ENCODE data around the gene DIAPH2. TPM values are rescaled to one million over a fixed set of nuclear protein-coding genes. Genes with fewer than 3 reads are reported as not detected.

DIAPH2 gene
- polyA plus RNA-seq, 1 donor = 9.5 TPM

DNA sequence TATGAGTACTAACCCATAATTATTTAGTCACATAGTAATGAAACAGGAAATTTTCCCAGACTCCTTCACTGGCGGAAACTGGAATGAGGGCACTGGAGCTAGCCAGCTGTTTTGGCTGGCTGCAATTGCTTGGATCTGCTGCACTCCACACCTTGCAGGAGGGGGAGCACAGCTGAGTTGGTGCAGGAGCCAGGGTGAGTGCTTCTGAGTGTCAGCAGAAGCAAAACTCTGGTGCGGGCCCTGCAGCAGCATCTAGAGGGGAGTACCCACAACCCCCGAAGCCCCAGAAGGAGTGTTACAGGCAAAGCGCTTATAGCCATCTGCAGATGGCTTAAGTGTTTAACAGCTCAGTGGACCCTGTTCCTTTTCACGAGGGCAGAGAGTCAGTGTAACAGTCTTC is 295.1 kb downstream of the DIAPH2 start:
- peak; percentile 14 for DNase-seq

- DNase-seq = no peak
These were observed 297.5 kb downstream of the DIAPH2 start for GRCh38 chrX:96982161-96982560.

GRCh38 chrX:96984538-96984937 is 299.9 kb downstream of the DIAPH2 start:
- no peak for DNase-seq

DNA sequence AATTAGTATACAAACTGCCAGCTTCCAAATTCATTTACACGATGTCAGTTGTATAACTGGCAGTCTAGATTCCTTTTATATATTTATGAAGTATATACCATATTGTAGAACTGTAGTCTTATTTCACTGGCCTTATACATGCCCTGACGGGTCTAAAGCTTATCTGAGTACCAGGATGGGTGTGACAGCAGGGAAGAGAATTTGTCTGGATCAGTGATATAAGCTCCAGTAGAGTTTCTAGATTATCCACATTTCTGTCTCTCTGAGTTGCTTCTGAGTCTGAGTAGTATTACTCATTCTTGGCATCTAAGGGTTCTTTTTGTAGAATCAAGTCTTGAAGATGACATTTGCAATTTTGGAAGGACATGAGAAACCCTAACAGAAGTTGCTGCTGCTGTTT is 300.4 kb downstream of the DIAPH2 start:
- no peak for DNase-seq

GRCh38 chrX:96987228-96987627 is 302.6 kb downstream of the DIAPH2 start:
- DNase-seq = no peak

DNA sequence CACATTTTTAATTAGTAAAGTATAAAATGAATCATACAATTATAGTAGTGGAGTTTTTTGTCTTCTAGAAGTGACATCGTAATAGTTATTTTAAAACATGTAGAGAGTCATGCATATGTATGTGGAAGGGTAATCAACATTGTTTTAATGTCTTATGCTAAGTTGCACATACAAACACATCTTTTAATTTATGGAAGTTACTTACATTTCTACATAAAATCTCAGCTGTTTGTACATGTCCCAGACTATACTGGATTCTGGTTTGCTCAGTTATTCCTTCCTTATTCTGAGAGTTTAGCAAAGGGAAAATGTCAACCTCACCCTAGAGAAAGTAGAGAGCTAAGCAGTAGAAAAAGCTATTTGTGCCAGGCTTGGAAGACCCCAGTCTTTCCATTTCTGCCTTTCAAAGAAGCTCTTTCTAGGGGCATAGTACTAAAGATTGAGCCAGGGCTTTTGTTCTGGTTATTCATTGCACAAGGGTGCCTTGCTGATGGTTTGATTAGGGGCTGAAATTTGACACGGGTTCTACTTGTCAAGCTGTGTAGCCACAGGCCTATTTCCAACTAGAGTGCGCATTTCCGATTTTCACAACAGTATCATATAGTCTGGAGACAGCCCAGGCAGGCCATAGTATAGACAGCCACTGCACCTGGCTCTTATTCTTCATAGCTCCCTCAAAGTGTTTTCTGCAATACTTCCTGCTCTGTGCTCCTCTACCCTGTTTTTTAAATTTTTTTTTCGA is 305.4 kb downstream of the DIAPH2 start:
- no peak for DNase-seq

DNA sequence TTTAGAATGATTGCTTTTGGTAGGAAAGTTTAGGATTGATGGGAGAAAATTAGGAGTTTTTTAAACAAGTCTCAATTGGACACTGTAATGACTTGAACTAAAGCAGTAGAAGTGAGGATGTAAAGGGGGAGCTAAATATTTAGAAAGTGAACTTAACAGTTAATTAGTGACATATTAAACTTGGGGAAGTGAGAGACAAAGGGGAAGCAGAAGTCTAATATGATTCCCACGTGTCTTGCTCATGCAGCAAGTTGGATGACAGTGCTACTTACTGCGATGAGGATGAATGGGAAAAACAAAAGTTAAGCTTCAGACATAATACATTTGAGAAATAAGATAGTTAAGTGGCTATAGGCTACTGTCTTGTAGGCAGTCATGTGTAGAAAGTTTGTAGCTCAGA is 309.5 kb downstream of the DIAPH2 start:
- no peak for DNase-seq

DNA sequence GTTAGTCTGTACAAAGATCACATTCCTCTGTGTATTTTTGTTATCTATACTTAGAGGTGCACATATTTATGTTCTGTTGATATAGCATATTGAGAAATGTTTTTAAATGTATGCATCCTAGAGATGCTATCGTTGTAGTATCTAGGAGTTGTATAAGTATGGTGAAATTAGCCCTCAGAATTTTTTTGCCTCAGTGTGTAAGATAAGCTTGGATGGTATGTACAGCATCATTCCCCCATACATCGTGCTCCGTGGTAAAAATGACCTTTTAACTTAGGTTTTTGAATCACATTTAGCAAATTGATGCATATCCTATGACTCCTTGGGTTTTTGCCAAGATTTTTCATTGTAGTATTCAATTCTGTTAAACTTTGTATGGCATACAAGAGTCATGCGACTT is 312.6 kb downstream of the DIAPH2 start:
- no peak for DNase-seq

GRCh38 chrX:97000682-97001368 is 316.2 kb downstream of the DIAPH2 start:
- no peak for DNase-seq

DNA sequence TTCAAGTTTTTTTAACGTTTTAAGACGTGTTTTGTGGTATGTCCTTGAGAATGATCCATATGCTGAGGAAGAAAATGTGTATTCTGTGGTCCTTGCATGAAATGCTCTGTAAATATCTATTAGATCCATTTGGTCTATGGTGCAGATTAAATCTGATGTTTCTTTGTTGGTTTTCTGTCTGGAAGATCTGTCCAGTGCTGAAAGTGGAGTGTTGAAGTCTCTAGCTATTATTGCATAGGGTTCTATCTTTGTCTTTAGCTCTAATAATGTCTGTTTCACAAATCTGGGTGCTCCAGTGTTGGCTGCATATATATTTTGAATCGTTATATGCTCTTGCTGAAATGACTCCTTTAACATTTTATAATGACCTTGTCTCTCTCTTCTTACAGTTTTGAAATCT is 321.5 kb downstream of the DIAPH2 start:
- DNase-seq = no peak

- DNase-seq = no peak
These were observed 324.7 kb downstream of the DIAPH2 start for GRCh38 chrX:97009391-97009790.

GRCh38 chrX:97011540-97011939 is 326.9 kb downstream of the DIAPH2 start:
- DNase-seq = no peak

DNA sequence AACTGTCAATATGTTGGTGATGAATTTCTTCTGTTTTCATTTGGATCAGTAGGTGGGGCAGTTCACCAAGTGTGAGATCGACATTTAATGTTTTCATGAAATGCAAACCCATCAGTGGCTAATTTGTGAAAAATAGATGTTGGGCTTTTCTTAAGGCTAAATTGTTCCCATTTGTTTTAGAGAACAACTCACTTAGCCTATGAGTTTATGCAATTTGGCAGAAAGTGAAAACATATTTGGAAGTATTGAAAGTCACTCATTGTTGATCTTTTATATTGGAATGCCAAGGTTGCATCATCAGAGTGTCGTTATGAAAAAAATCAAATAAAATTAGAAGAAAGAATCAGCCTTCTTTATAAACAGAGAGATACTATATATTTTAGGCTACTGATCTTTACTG is 331.5 kb downstream of the DIAPH2 start:
- no peak for DNase-seq

DNA sequence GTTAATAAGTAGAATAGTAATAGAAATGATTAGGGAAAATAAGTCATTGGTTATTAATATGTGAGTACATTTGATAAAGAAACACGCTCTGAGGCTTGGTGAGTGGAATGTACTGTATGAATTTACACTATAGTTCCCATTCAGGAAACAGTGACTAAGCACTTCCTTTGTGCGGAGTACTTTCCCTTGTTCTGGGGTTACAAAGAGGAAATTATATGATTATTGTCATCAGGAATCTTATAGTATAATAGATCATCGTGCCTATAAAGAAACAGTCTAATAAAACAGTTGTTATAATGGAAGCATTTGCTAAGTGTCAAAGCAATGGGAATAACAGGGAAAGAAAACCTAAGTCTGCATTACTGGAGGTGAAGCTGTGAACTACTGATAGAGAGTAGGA is 337.0 kb downstream of the DIAPH2 start:
- no peak for DNase-seq

DNA sequence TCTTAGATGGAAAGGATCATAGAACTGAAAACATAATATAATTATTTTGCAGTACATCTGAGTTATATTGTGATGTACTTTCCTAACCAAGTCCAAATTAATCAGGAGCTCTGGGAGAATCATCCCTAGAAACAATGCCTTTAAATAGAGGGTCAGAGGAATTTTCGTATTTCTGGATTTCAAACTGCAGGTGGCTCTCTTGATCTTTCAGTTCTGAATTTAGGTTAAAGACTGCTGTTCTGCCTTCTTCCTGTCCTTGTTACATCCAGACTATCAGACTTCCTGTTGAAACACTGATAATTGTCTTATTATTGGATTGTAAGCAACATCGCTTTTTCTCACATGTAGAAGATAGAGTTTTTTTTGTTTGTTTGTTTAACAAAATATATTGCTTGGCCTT is 341.8 kb downstream of the DIAPH2 start:
- DNase-seq = no peak

DNA sequence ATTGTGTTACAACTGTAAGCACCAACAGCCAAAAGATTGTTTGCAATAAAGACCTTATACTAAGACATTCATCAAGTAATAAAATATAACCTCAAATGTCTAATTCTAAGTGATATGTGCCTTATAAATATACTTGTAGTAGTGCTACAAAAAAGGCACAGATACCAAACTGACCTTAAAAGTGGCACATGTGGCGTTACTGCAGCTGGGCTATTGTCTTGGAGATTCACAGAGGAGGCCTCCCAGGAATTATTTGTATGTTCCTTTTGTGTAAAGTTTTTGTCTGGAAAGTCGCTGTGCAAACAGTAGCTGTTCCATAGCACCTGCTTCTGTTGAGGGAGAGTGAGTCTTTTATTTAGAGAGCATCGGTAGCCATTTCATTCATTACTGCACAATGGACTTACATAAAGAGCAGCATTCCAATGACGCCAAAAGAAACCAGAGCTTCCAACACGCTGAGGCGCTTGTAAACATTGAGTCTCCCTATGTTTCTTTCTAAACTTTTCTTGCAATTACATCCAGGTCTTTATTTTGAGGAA is 342.8 kb downstream of the DIAPH2 start:
- no peak for DNase-seq

- DNase-seq = no peak
These were observed 345.8 kb downstream of the DIAPH2 start for GRCh38 chrX:97030463-97030862.

GRCh38 chrX:97030947-97031346 is 346.3 kb downstream of the DIAPH2 start:
- no peak for DNase-seq

- DNase-seq = no peak
These were observed 354.9 kb downstream of the DIAPH2 start for GRCh38 chrX:97039363-97040029.

GRCh38 chrX:97045470-97045869 is 360.8 kb downstream of the DIAPH2 start:
- DNase-seq = no peak

GRCh38 chrX:97046867-97047266 is 362.2 kb downstream of the DIAPH2 start:
- no peak for DNase-seq

- DNase-seq = peak; percentile 59
These were observed 365.8 kb downstream of the DIAPH2 start for GRCh38 chrX:97050392-97050791.

- no peak for DNase-seq
These were observed 372.8 kb downstream of the DIAPH2 start for GRCh38 chrX:97057349-97057909.

Data from hindlimb muscle (tissue), 1 donor.